ENCODE measurements around the gene KCNK6.
A peak's percentile ranks its signal among the peaks of the same experiment; 100 is the strongest.

Gene KCNK6

DNA sequence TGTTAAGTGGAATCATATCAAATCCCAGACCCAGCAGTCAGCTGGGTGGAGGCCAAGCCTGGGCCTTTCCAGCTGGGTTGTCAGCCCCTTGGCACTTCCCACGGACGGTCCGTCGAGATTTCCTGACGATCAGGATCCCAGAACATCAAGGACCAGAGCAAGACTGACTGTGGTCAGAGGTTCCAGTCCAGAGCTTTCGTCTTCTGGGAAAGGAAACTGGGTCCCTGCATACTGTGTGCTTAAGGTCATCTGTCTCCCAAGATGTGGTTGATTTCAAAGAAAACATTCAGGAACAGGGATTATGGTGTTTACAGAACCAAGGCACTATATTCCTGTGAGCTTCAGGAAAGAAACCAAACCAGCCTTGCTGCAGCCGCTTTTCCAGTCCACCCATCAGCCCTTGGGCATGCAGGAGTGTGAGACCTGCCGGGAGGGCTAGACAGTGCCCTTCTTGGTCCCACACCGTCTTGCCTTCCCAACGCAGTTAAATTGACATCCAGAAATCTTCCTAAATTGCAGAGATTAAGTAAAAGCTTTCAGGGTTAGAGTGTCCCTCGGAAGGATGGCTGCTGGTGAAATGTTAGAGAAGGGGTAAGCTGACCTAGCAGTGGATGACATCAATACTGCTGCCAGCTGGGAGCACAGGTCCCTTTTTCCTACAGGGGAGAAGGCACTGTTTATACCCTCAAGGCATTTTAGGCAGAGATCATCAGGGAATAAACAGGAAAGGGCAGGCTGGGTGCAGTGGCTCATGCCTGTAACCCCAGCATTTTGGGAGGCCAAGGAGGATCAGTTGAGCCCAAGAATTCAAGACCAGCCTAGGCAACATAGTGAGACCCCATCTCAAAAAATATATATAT, 20.6 kb upstream of the KCNK6 start:
- peak; percentile 32 for DNase-seq

DNA sequence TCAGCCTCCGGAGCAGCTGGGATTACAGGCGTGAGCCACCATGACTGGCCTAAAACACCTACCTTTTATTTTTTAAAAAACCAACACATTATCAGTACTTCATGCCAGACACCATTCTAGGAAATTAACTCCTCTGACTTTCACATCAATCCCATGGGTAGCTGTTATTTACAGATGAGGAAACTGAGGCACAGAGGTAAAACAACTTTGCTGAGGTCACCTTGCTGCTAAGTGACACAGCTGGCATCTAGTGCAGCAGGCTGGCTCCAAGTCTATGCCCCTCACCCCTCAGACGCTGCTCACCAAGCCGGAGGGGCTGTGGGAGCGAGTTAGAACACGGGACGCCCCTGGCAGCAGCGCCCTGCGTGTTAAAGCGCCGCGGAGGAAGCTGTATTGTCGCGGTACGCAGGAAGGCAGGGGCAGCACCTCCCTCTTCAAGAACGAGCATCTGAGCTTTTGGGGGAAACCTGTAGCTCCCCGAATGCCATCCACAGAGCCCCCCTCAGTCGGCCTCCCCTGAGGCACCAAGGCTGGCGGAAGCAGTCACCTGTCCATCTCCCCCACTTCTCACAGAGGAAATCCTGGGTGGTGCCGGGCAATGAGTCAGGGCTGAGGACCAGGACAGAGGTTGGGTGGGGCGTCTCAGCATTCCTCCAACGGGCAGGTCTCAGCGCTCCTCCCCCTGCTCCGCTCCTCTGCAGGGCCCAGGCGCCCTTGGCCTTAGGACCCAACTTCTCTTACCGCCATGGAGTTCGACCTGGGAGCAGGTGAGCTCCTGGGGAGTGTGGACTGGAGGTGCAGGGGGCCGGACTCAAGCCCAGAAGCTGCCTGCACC, 15.9 kb upstream of the KCNK6 start, which contains the start of gene C19orf33:
TSS of gene C19orf33 (plus strand) at position 735 of the 835 bp plus-strand sequence. CDS start at position 746, 11 bp downstream.
- DNase-seq = no peak

DNA sequence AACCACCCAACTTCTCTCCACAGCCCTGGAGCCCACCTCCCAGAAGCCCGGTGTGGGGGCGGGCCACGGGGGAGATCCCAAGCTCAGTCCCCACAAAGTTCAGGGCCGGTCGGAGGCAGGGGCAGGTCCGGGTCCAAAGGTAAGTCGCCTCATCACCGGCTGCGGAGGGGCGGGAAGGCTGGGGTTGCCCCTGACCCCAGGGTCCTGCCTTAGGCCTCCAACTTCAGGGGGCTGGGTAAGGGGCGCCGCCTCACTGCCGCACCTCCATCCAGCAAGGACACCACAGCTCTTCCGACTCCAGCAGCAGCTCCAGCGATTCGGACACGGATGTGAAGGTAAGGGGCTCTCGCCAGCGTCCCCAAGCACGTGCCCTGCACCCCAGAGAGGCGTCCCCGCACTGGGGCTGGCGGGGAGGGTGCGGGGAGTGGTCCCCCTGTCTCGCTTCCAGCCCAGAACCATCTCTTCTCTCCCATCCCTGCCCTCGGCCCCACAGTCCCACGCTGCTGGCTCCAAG, 15.2 kb upstream of the KCNK6 start:
- no peak for DNase-seq

DNA sequence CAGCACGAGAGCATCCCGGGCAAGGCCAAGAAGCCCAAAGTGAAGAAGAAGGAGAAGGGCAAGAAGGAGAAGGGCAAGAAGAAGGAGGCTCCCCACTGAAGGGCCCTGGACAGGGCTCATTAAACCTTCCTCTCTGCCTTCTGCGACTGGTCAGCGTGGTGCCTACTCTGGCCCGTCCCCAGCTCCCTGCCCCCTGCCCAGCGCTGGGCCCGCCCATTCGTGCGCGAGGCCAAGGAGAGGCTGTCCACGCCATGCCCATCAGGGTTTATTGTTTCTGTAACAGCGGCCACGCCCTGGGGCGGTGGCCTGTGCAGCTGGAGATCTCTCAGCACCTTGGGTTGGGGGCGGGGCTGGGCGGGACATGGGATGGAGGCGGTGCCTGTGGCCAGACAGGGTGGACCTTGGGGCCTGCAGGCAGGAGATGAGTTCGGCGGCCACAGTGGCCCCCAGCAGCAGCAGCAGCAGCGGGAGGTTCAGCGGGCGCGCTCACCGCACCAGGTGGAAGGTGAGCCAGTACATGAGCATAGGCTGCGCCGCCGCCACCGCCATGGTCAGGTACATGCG, 14.7 kb upstream of the KCNK6 start:
- DNase-seq = no peak

DNA sequence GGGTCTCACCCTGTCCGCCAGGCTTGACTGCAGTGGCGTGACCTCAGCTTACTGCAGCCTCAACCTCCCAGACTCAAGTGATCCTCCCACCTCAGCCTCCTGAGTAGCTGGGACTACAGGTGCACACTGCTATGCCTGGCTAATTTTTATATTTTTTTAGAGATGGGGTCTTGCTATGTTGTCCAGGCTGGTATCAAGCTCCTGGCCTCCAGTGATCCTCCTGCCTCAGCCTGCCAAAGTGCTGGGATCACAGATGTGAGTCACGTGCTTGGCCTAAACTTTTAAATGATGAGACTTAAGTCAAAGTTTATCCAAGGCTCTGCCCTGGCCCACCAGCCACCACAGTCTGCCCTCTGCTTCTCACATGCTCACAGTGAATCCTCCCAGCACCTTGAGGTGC, 13.4 kb upstream of the KCNK6 start:
- DNase-seq = no peak

DNA sequence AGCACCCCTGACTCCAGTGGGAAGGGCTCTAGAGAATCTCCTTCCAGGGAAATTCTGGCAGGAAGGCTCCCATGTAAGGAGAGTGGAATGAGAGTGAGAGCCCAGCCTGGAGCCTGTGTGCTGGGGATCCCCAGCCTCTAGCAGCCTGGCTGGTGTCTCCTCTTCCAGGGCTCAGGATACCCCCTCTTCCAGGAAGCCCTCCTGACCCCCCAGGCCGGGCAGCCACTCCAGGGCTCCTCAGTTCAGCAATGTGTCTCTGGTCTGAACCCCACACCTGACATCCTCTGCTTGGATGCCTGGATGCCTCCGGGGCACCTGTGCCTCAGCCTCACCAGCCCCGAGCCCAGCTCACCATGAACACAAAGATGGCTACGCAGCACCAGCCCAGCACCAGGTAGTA, 12.6 kb upstream of the KCNK6 start:
- no peak for DNase-seq

DNA sequence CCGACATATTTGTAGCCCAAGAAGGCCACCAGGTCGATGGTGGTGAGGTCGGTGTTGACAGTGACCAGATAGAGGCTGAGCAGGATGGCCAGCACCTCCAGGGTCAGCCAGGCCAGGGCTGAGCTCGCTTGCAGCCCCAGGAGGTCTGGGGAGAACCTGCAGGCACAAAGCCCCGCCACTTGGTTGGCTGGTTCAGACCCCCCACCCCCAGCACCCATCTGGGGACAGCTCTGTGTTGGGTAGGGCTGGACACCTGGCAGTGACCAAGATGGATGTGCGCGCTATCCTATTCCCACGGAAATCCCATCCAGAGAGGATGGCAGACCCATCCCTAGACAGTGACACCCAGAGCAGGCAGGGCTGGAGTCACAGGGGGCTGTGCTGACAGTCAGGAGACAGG, 12.0 kb upstream of the KCNK6 start:
- no peak for DNase-seq

DNA sequence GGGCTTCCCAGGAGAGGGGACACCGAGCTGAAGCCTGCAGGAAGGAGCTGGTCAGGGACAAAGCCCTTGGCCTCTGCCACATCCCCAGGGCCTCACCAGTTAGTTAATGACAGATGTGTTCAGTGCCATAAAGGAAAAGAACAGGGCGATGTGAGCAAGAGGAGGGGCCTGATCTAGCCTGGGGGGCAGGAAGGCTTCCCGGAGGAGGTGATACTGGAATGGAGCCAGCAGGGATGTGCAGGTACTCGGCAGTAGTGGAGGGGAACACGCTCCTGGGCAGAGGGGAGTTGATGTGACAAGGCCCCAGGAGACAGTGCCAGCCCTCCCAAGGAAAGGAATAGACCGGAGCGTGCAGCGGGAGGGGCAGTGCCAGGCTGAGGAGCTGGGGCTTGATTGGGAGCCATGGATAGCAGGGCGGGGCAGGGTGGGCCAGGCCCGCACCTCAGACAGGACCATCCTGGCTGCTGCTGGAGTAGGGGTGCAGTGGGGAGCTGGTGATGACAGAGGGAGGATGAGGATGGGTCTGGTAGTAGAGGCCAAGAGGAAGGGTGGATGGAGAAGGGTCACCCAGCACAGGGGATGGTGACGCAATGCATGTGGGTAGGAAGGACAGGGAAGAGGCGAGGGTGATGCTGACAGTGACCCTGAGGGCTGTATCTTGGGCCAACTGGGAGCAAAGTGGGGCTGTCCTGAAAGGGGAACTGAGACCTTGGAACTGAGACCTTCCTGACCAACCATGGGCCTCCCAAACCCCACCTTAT, 11.5 kb upstream of the KCNK6 start:
- no peak for DNase-seq

DNA sequence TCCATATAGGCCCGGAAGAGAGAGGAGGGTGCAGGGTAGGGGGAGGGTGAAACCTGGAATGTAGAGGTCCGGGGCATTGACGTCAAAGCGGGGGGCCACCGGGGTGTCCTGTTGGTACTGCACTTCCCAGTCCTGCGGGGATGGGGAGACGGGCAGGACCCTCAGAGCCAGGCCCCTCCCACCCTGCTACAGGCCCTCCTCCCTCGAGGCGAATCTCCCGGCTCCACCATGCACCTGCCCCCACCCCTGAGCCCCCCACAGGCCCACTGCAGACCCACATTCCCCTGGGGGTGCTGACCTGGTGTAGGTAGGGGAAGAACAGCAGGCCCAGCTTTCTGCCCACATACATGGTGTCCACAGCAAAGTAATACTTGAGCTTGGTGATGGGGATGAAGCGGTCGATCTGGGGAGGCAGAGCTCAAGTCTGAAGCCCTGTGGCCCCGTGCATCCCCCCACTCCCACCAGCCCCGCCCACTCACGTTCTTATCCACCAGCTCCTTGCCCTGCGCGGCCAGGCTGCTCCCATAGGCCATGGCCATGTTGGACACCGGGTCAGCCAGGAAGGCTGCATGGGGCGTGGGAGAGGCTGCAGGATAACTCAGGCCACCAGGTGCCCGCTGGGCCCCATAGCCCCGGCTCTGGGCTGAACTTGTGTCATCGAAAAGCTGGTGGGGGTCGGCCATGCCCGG, 10.6 kb upstream of the KCNK6 start:
- DNase-seq = no peak

DNA sequence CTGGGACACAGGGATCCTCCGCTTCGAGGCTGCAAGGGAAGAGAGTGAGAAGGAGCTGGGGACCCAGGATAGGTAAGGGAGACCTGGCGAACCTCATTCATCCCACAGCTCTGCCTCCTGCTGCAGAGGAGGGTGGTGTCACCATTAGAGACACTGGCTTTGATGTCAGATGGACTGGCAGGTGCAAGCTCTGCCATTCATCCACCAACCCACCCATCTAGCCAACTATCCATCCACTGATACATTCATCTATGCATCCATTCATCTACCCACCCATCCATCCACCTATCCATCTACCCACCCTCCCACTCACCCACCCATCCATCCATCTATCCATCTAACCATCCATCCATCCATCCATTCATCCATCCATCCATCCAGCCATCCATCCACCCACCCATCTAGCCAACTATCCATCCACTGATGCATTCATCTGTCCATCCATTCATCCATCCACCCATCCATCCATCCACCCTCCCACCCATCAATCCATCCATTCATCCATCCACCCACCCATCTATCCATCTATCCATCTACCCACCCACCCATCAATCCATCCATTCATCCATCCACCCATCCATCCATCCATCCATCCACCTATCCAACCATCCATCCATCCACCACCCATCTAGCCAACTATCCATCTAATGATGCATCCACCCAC, 9.9 kb upstream of the KCNK6 start:
- DNase-seq = no peak

DNA sequence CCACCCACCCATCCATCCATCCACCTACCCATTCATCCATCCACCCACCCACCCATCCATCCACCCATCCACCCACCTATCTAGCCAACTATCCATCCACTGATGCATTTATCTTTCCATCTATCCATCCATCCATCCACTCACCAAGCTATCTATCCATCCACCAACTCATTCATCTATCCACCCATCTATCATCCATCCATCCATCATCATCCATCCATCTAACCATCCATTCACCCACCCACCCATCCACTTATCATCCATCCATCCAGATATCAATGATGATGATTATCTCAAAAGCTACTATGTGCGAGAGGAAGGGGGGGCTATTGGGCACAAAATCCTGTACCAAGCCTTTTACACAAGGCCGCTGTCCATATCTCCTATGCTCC, 9.4 kb upstream of the KCNK6 start:
- DNase-seq = no peak

DNA sequence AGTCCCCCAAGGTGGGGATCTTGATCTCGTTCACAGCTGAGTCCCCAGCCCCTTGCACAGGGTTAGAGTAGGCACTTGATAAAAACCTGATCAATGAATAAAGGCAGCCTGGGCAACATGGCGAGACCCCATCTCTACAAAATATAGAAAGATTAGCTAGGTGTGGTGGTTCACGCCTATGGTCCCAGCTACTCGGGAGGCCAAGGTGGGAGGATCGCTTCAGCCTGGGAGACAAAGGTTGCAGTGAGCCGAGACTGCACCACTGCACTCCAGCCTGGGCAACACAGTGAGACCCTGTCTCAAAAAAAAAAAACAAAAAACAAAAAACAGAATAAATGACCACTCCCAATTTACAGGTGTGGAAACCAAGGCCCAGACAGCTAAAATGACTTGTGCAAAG, 8.7 kb upstream of the KCNK6 start:
- no peak for DNase-seq

DNA sequence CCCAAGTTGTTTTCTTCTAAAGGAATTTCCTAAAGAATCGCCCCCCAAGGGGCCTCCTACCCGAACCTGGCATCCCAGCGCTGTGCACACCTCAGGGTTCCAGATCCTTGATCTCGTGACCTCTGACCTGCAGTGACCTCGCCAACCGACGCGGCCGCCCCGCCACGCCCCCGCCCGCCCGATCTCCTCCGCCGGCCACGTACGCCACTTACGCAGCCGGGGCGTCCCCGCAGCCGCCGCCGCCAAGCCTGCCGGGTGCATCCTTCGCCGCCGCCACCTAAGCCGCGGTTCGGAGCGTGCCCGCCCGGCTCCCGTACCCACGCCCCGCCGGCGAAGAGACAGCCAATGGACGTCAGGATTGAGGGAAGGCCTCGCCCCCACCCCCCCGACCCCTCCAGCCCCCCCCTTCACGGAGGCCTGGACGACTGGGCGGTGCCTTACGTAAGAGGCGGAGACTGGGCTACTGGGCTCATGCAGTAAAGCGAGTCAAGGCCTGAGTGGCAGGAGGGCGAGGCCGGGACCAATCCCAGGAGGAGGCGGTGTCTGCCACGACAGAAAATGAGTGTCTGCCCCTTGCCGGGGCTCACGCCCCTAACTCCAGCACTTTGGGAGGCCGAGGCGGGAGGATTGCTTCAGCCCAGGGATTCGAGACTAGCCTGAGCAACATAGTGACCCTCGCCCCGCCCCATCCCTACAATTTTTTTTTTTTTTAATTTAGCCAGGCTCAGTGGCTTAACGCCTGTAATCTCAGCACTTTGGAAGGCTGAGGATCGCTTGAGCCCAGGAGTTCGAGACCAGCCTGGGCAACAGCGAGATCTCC, 3.8 kb upstream of the KCNK6 start, which contains the start of gene YIF1B:
TSS of gene YIF1B (minus strand) at position 291 of the 820 bp plus-strand sequence. CDS start at position 261, 30 bp downstream.
- peak; percentile 99 for DNase-seq

DNA sequence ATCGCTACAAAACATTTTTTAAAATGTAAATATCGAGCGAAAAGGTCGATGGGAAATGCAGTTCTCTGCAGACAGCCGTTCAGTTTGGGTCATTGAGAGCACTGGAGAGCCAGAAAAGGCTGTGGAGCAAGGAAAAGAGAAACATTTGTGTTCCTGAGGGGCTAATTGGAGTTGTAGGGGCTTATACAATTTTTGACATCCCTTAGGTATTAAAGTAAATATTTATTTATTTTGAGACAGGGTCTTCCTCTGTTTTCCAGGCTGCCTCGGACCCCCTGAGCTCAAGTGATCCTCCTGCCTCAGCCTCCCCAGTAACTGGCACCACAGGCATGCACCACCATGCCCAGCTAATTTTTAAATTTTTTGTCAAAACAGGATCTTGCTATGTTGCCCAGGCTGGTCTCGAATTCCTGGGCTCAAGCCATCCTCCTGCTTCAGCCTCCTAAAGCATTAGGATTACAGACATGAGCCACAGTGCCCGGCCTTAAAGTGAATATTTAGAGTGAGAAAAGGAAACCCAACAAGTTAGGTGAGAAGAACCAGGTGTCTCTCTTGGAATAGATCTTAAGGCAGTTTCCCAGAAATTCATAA, 3.1 kb upstream of the KCNK6 start:
- no peak for DNase-seq

DNA sequence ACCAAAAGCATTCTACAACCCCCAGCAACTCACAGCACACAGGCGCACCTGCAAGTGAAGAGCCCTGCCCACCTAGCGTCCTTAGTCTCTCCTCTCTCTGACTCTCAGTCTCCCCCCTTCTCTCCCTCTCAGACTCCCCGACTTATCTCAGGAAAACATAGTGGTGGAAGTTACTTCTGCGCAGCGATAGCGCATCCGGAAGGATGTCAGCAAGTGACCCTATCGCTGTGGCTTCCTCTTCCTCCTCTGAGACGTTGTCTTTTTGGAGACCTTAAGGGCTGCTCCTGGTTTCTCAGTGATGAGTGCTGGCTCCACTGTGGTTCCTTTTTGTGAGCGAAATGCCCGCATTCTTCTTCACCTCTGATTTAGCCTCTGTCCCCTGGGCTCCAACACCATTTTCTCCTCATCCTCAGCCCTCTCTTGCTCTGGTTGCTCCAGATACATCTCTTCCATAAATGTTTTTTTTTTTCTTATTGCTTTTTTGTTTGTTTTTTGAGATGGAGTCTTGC, 2.5 kb upstream of the KCNK6 start:
- DNase-seq = no peak

DNA sequence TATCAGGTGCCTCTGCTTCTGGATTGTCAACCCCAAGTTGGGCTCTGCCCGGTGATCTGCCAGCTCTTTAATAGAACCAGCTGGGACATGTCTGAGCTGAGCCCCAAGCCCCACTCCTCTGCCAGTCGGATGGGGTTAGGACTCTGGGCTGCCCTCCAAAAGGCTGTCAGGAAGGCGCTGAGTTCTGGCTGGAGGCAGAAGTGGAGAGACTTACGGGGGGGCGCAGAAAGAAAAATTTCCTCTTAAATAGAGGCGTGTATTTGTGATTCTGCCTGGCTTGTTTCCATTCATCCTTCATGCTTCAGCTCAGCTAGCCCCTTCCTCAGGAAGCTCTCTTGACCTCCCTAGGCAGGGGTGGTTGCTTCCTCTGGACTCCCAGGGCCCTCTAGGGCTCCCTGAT, 985 bp upstream of the KCNK6 start:
- DNase-seq = no peak

DNA sequence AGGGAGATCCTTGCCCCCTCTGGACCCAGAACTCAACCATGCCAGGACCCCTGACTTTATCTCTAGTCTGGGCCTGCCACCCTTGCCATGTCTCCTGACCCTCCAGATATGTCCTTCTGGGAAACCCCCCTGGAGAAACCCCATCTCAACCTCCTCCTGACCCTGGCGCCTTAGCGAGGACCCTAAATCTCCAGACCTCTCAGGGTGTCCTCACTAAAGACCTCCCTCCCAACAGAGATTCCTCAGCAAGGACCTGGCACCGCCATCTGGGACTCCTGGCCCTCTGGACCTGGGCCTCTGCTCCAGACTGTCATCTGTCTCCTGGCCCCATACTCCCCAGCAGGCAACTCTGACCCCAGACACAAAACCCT, 1.3 kb downstream of the KCNK6 start:
- no peak for DNase-seq

DNA sequence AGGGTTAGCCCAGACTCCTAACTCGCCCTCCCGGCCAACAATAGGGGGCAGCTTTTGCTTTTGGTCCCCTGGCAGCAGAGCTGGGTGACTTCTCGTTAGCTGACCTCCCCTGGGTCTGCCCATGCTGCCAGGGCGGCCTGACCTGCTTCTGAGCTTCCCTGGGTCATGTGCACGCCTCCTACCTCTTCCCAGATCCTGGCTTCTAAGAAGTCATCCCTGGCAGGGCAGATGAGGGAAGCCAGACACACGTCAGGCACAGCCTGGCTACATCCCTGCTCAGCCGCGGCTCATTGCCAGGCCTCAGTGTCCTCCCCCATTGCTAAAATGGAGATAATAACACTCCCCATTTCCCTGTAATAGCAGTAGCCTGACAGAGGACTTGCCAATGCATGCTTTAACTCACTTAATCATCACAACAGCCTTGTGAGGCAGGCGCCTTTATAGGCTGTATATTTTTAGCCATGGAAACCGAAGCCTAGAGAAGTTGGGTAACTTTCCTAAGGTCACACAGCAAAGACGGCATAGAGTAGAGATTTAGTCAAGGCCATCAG, 2.1 kb downstream of the KCNK6 start:
- DNase-seq = no peak

DNA sequence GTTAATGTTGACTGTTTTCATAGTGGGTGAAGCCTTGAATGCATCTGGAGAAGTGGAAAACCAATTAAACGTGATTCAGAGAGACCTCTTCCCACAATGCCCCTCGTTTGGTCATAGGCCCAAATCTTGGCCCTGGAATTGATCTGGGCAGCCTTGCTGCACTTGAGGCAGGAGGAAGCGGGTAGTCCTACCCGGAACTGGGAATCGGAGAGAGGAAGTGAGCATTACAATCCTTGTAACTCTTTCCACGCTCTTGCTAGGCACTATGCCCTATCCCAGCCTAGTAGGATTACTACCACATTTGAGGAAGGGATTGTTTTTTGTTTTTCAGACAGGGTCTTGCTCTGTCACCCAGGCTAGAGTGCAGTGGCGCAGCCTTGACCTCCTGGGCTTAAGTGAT, 3.6 kb downstream of the KCNK6 start:
- no peak for DNase-seq

Data from fibroblast of skin of scalp (primary cell).